HG03571 (cell line): ENCODE data around the gene FGF14.

Source experiments
- ATAC-seq: cut with Tn5 transposase; IDR thresholded peaks from one replicate; pipeline ENCODE4 v1.9.1; 2021; ENCODE audit not compliant: unreplicated experiment

Gene FGF14

DNA sequence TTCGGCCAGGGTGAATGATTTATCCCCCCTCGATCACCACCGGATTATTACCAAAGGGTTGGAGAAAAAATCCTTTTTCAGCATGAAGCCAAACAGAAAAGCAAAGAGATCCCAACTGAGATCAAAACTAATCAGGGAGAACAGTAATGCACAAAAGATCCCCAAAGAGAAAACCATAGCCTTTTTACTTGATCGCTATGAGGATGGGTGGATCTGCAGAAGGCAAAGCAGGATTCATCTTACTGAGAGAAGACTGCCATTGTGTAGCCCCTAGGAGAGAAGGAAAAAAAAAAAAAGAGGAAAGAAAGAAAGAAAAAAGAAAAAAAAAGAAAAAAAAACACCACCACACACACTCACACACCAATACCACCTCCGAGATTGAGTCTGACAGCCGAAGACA is at the start of gene FGF14:
TSS of gene FGF14 (minus strand) at position 283 of the 400 bp plus-strand sequence.
- ATAC-seq, result no peak

DNA sequence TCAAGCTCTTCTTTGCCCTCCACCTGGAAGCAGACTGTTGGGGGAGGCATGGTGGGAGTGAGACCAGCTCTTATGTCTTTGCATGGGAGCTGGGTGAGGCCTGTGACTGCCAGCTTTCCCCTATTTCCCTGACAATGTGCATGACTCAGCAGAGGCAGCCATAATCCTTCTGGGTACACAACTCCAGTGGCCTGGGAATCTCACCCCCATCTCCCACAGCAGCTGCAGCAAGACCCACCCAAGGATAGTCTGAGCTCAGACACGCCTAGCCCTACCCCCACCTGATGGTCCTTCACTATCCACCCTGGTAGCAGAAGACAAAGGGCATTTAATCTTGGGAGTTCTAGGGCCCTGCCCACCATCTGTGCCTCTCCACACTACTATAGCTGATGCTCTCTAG is 41.4 kb upstream of the FGF14 start:
- no peak for ATAC-seq

DNA sequence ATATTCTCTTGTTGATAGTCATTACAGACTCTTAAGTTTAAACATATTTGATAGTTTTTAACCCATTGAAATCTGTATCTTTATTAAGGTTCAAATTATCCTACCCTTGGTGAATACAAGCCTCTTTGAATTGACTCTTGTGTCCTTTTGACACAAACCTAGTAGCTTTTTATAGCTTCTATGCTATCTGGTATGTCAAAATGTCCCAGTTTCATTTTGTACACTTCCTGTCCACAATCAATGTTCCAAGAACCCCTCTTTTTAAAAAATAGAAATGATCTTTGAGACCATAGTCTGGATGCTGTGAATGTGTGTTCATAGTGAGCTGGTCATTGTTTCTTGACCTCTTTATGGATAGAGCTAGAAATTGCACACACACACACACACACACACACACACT is 39.2 kb upstream of the FGF14 start:
- ATAC-seq, result peak; percentile 45

DNA sequence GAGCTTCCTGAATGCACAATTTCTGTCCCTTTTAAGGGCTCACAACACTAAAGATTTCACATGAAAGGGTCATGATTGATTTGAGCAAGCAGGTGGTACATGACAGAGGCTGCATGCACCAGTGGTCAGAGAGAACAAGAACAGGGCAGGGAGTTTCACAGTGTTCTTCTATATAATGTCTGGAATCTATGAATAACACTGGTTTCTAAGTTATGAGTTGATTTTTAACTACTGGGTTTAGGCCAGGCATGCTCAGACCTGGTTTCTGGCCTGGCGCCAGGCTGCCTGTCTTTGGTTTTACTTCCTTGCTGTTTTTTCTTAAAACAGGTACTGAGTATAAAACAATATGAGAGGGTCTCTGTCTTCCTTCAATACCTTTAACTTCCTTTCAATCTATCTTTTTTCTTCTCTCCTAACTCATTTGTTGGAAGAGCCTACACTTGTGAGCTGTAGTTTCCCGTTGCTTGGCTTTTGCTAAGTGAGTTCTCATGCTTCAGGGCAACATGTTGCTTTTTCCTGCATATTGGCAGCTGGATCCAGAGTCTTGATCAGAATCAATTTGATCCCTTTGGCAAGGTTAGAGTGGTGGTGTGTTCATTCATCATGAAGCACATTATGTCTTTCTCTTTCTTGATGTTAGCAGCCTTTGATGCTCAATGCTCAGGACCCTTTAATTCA is 38.5 kb upstream of the FGF14 start:
- peak; percentile 53 for ATAC-seq

DNA sequence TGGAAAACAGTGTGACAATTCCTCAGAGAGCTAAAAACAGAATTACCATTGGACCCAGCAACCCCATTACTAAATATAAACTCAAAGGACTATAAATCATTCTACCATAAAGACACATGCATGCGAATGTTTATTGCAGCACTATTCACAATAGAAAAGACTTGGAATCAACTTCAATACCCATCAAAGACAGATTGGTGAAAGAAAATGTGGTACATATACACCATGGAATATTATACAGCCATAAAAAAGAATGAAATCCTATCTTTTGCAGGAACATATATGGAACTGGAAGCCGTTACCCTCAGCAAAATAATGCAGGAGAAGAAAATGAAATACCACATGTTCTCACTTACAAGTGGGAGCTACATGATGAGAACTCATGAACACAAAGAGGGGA is 20.8 kb upstream of the FGF14 start:
- no peak for ATAC-seq

DNA sequence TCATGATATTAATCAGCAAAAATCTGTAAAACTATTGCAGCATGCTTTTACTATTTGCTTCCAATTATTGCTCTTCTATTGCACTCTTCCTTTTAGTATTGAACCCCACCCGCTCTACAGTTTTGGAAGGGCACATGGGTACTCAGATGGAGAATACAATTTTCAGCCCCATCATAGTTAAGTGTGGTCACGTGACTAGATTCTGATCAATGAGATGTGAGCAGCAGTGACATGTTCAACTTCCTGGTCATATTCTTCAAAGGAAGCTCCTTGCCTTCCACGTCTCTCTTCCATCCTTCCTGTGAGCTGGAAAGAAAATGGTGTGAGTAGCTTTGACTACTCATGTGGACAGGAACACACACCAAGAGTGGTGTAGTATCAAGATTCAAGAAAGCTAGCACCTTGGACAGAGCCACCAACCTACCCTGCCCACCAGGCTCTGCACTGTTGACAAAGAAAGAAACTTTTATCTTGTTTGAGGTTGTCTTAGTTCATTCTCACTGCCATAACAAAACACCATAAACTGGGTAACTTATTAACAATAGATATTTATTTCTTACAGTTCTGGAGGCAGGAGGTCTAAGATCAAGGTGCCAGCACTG is 3.8 kb upstream of the FGF14 start:
- no peak for ATAC-seq

DNA sequence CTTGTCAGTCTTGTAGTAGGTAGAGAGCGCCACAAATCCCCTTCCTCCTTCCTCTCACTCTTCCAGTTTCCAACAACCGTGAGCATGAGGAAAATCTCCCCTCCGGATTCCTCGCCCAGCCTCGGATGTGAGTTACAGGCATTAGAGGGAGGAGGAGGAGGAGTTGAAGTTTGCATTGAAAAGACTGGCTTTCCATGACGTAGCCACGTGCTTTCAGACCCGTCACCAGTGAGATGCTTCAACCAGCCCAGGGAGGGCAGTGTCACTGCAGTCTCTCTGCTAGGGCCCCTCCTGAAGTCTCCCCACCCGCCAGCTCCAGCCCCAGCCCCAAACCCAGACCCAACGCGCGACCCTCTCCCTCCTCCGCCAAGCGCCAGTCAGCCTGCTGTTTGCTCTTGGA is 442 bp upstream of the FGF14 start:
- ATAC-seq, result no peak

DNA sequence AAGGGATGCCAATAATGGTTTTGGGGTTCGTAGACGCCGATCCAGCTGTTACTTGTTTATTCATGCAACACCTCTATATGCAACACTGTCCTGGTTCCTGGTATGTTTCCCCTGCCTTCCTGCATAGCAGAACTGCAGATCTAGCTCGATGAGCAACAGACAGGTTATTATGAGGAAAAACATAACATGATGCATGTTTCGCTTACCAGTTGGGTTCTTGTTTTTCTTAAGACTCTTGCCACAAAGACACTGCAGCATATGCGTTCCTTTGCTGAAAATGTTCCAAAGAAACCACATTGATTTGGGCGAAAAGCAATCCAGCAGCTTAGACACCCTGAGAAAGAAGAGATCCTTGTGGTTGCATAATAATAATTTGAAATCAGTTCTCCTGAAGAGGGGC is 583 bp downstream of the FGF14 start:
- ATAC-seq, result no peak

DNA sequence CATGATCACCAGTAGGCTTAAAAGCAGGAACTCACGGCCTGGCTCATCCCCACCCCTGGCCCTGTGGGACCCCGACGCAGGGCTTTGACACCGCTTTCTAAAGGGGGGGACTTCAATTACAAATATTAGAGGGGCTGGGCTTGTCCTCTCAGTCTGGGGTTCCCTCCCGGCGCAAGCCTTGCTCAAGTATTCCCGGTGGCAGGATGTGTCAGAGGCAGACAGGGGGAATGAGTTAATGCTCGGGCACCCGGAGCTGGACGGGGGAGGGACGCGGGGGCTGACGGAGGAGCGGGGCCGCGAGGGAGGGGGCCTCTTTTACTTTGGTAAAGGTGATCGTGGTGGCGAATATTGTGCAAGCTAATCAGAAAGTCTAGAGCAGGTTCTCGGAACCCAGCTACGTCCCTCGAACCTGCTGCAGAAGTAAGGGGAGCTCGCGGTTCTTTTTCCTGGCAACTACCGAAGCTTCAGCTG is 1.1 kb downstream of the FGF14 start:
- ATAC-seq, result no peak

DNA sequence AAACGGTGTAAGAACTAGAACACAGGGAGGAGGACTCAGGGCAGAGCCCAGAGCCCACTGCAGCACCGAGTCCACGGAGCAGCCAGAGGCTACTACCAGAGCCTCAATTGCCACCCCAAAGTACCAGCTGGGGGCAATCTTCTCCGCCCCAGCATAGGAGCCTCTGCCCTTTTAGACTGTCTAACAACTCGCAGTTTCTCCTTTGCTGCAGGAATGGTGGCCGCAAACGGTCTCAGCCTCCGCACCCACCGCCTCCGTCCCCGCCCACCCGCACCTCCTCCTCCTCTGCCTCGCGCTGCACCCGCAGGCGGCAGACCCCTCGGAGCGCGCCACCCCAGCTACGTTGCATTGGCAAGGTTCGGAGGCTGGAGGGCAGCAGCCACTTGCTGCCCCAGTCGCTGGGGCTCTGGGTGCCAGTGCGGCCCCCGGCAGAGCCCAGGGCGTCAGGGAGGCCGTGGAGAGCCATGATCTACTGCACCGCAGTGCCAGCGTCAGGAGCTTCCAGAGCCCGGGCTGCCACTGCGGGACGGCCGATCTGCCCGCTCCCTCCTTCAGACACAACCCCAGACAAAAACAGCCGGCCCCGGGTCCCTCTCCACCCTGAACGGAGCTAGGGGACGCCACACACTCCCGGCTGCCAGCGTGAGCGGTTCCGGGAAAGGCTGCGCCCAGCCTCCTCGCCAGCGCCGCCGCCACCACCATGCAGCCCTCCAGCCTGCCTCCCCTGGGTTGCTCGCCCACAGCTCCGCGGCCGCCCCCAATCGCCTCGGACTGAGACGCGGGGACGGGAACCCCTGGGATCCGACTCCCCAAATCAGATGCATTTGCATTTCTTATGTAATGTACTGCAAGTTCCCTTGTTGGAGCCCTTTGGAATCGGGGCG is 1.8 kb downstream of the FGF14 start:
- peak; percentile 44 for ATAC-seq

DNA sequence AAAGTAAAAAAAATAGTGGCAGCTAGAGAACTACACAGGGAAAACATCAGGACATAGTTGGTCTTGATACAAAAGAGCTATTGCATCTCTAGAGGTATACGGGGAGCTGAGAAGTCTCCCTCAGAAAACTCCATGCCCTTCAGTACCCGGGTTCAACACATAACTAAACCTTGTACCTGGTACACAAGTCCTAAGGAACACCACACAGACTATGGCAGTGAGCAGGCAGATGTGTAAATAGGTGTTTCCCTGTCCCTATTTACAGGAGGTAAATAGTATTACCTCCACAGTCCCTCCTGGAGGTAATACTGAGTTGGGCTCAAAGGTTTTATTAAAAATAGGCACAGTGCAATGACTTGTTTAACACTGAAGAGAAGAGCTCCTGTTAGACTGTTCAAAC is 5.9 kb downstream of the FGF14 start:
- ATAC-seq, result no peak

DNA sequence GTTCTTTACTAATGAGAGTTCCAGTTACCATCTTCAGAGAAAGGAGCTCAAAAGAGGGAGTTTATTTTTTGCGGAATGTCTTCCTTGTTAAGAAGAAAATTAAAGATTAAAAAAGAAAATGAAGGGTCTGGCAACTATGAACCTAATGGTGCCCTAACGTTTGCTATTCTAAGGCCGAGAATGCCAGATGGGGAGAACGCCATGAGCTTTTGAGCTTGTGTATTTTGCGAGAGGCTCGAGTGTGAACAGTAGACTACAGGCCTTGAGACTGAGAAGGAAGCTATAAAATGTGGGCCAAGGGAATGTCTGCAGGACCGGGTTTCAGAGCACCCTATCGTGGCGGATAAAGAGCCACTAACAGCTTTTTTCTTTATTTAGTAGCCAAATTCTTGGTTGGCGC is 6.7 kb downstream of the FGF14 start:
- no peak for ATAC-seq

DNA sequence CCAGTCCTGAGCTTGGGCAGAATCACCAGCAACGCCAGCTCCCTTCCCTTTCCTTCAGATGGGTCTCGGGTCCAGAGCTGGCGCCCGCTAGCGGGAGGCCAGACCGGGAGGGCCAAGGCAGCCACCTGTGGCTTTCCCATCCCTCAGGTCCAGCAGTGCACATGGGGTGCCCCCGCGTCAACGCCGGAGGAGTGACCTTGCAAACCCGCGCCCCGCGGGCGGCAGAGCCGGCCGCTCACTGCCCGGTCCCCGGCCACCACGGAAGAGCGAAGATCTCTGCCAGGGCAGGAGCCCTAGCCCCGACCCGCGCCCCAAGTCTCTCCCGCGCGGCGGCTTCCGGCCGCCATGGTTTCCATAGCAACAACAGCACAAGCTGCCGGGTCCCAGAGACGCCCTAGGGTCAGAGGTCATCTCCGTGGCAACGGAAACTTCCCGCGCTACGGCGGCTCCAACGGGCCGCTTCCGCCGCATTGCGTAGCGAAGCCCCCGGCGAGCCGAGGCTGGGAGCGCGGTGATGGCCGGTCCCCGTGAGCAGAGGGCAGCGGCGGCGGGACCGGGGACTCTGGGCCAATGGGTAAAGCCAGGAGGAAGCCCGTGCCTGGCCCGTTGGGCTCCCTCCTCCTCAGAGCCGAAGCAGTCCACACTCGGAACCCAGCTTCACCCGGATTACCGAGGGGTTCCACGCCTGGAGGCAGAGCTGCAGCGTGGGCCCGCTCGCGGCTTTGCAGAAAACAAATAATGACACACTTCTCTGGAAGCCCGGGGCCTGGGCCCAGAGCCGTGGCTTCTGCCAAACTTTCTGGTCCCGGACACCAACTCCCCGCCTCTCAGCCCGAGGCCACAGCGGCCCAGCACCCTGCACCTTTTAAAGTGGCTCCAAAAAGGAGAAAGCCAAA is 7.4 kb downstream of the FGF14 start:
- ATAC-seq, result peak; percentile 96

DNA sequence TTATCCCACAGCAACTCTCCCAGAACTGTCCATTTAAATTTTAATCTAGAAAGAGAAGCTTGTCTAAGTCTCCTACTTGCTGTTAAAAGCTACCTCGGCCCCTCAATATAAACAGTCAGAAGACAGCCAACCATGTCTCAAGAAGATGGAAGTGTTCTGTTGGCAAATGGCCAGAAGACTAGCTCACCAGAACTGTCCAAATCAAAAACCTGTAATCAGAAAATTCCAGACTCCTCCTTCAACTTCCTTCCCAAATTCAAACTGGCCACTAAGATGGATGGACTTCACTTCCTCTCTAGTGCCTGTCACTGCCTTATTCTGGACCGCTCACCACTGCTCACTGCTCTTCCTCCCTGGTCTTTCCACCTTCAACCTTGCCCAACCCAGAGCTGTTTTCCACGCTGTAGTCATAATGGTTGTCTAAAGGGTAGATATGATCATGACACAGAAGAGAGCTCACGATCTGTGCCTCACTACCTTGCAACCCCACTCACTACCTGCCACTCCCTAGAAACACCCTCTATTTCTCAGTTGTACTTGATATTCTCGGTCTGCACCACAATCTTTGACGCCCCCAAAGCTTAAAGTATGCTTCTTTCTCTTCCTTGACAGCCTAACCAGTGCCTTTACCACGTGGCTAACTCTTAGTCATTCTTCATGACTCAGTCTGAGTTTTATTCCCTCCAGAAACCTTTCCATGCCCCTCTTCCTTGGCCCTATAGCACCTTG is 9.2 kb downstream of the FGF14 start:
- ATAC-seq, result no peak

DNA sequence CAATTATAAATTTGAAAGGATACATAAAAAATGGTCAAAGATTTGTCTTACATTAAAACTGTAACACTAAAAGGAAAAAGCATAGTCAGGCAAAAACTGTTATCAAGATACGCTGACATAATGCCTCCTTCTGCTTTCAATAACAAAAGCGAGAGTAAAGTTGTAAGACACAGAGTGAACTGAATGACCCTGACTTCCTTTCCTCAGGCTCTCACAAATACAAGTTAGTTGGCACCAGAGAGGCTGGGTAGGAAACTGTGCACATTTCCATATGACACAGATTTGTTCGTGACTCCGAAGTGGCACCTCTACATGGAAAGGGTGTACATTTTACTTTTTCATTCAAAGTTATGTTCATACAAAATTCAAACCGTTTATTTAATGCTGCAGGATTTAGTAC is 15.4 kb downstream of the FGF14 start:
- no peak for ATAC-seq

DNA sequence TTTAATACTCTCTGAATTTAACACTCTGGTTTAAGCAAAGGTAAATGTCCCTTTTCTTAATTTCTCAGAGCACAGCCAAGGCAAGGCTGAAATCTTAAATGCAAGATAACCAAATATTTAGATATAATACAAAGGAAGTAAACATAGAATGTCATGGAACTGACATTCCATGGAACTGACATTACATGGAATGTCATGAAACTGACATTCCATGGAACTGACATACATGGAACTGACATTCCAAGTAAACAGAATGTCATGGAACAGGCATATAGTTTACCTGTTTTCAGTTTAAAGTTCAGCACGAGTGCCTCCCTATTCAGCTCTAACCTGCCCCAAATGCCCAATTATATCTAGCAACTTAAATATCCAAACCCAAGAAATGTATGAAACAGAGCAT is 21.8 kb downstream of the FGF14 start:
- ATAC-seq, result no peak

DNA sequence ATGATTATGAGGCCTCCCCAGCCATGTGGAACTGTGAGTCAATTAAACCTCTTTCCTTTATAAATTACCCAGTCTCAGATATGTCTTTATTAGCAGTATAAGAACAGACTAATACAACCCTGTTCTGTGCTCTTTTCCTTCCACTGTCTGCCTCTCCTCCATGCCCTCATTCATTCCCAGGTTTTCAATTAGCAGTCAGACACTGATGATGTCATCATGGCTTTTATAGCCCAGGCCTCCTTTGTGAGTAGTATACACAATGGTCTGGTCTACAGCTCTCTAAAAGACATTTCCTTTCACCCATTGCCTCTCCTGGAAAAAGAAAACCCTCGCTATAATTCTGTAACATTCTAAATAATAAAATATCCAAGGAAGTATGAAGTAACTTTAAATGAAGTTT is 25.5 kb downstream of the FGF14 start:
- ATAC-seq, result no peak

DNA sequence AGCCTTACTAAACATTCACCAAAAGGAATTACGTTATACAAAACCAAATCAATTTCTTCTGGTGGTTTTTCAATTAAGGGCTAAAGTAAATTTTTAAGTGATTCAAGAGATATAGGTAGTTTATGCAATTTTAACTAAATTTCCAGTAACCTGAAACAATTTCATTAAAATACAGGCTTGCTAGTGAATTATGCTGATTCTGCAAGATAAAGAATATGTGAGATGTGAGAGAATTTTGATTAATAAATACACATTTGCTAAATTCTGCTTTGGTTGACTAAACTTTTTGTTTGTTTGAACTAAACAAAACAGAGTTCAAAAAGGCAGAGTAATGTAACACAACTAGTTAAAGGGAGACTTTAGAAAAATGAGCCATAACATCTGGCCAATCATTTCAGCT is 27.1 kb downstream of the FGF14 start:
- ATAC-seq, result no peak

DNA sequence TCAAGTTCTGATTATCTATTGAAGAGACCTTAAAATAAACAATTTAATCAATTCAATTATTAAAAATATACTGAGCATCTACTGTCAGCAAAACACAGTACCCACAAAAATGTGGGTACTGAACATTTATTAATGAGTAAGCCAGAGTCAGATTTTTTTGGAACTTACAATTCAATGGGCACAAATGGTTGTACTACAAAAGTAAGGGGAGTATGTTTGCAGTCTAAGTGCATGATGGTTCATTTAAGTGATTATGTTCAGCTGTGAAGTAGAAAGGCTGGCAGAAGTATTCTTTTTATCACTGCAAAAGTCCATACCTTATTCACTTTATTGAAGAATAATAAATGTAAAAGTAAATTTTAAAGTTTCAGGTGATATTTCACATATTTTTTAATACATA is 27.6 kb downstream of the FGF14 start:
- no peak for ATAC-seq

DNA sequence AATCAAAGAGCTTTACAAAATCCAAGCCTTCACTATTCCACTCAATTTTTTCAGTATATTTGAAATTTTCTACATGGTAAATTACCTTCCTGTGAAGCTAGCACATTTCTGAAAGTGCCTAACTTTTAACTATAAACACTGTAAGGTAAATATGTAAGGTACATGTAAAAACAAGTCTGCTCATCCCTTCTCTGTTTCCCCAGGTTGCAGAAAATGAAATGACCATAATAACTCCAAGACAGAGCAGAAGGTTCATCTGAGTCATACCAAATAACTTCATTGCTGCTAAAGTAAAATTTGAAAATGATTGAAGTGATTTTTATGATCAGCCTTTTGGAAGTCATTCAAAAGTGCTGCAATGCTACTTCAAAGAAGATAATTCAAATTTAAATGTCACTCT is 28.6 kb downstream of the FGF14 start:
- no peak for ATAC-seq
